AG09309 (cell line): Measurements from ENCODE around the gene GNB1.
A peak's percentile ranks its signal among the peaks of the same experiment; 100 is the strongest.

Experiments used
- DNase-seq: peaks from one replicate; pipeline ENCODE4 v3.0.0-alpha.2; 2010; ENCODE audit warnings: low read depth
- H3K4me3 ChIP-seq: 2 replicates; pipeline ENCODE4 v1.5.1; 2011; ENCODE audit warnings: mild to moderate bottlenecking, low read depth, low read length, moderate library complexity; ENCODE audit not compliant: control insufficient read depth
- CTCF ChIP-seq: IDR thresholded peaks from 2 replicates; pipeline ENCODE4 v1.5.1; 2011; ENCODE audit warnings: mild to moderate bottlenecking, low read depth, low read length, inconsistent platforms; ENCODE audit not compliant: insufficient read depth, control insufficient read depth; ENCODE audit errors: missing control alignments

GNB1 gene

GRCh38 chr1:1908506-1908791, 17.6 kb upstream of the GNB1 start:
- H3K4me3 ChIP-seq: peak overlapping the region; percentile 68
- no peak for DNase-seq
- no peak for TF ChIP-seq CTCF

GRCh38 chr1:1907098-1907736, 16.3 kb upstream of the GNB1 start:
- no peak for DNase-seq
- no peak overlapping the region for H3K4me3 ChIP-seq
- no peak for TF ChIP-seq CTCF

- peak; percentile 96 for TF ChIP-seq CTCF
- H3K4me3 ChIP-seq: no peak overlapping the region
- DNase-seq: peak; percentile 33
Measured at GRCh38 chr1:1906185-1907097, 15.6 kb upstream of the GNB1 start.

GRCh38 chr1:1903224-1903623, 12.3 kb upstream of the GNB1 start:
- H3K4me3 ChIP-seq: no peak overlapping the region
- no peak for DNase-seq
- no peak for TF ChIP-seq CTCF

GRCh38 chr1:1901641-1902294, 10.9 kb upstream of the GNB1 start:
- DNase-seq: no peak
- no peak overlapping the region for H3K4me3 ChIP-seq
- no peak for TF ChIP-seq CTCF

GRCh38 chr1:1900883-1901640, 10.2 kb upstream of the GNB1 start:
- H3K4me3 ChIP-seq: no peak overlapping the region
- DNase-seq: no peak
- TF ChIP-seq CTCF: no peak
